HepG2 (cell line): ENCODE results near the gene ESYT1. TPM values are rescaled to one million over a fixed set of nuclear protein-coding genes. Genes with fewer than 3 reads are reported as not detected.
A peak's percentile ranks its signal among the peaks of the same experiment; 100 is the strongest.

Experiments used
- ARHGAP35 ChIP-seq: sonication (generic); formaldehyde crosslinking; IDR thresholded peaks from 2 replicates; pipeline ENCODE4 v1.9.0; 2022; ENCODE audit warnings: mild to moderate bottlenecking, inconsistent platforms, moderate library complexity, missing genetic modification reagents, borderline replicate concordance
- CBX1 ChIP-seq: IDR thresholded peaks from one replicate; pipeline ENCODE4 v1.6.1; 2016; ENCODE audit warnings: antibody characterized with exemption, low read depth
- FIP1L1 ChIP-seq: fragments of 200-400 bp; formaldehyde crosslinking; IDR thresholded peaks from 2 replicates; pipeline ENCODE4 v1.6.1; 2018; ENCODE audit warnings: low read depth, mild to moderate bottlenecking, low read length, moderate library complexity, borderline replicate concordance; ENCODE audit not compliant: insufficient read depth
- FOXM1 ChIP-seq: sonication (generic); formaldehyde crosslinking; IDR thresholded peaks from 2 replicates; pipeline ENCODE4 v1.5.0; 2020; ENCODE audit warnings: missing genetic modification reagents
- MYPOP ChIP-seq: sonication (generic); formaldehyde crosslinking; IDR thresholded peaks from 2 replicates; pipeline ENCODE4 v1.8.1; 2023; ENCODE audit warnings: mild to moderate bottlenecking, moderate library complexity, missing genetic modification reagents
- NFE2L1 ChIP-seq: sonication (generic); formaldehyde crosslinking; IDR thresholded peaks from 2 replicates; pipeline ENCODE4 v1.4.0; 2020; ENCODE audit warnings: missing genetic modification reagents, mild to moderate bottlenecking, borderline replicate concordance
- NFKB2 ChIP-seq: sonication (generic); formaldehyde crosslinking; IDR thresholded peaks from 2 replicates; pipeline ENCODE4 v1.4.0; 2020; ENCODE audit warnings: missing genetic modification reagents, borderline replicate concordance
- NFYC ChIP-seq: IDR thresholded peaks from 2 replicates; pipeline ENCODE4 v1.6.1; 2016; ENCODE audit warnings: missing genetic modification reagents, missing compliant biosample characterization
- PCBP1 ChIP-seq: fragments of 200-400 bp; formaldehyde crosslinking; IDR thresholded peaks from 2 replicates; pipeline ENCODE4 v1.6.1; 2017; ENCODE audit warnings: mild to moderate bottlenecking, low read depth, low read length, borderline replicate concordance
- POGZ ChIP-seq: sonication (generic); formaldehyde crosslinking; IDR thresholded peaks from 2 replicates; pipeline ENCODE4 v1.4.0; 2020; ENCODE audit warnings: mild to moderate bottlenecking, missing genetic modification reagents
- PTBP1 ChIP-seq: fragments of 200-400 bp; formaldehyde crosslinking; IDR thresholded peaks from 2 replicates; pipeline ENCODE4 v1.6.1; 2018; ENCODE audit warnings: low read length, low read depth; ENCODE audit not compliant: poor library complexity, severe bottlenecking
- RXRB ChIP-seq: IDR thresholded peaks from 2 replicates; pipeline ENCODE4 v1.6.1; 2016; ENCODE audit warnings: borderline replicate concordance, missing genetic modification reagents, missing compliant biosample characterization
- SOX6 ChIP-seq, 2 experiments: fragments of 450-650 bp in 1 of 2; sonication (generic) in 1 of 2; formaldehyde crosslinking in 1 of 2; IDR thresholded peaks; 2 replicates each; pipeline versions ENCODE4 v1.4.0 to v1.6.1; 2017 to 2020; ENCODE audit warnings: antibody characterized with exemption in 1 of 2, mild to moderate bottlenecking in 1 of 2, missing genetic modification reagents in 1 of 2
- SYNCRIP ChIP-seq: fragments of 200-400 bp; formaldehyde crosslinking; IDR thresholded peaks from 2 replicates; pipeline ENCODE4 v1.6.1; 2018; ENCODE audit warnings: mild to moderate bottlenecking, low read depth, low read length; ENCODE audit not compliant: insufficient read depth
- ZNF230 ChIP-seq: sonication (generic); formaldehyde crosslinking; IDR thresholded peaks from 2 replicates; pipeline ENCODE4 v1.4.0; 2020; ENCODE audit warnings: mild to moderate bottlenecking, missing genetic modification reagents
- ZNF256 ChIP-seq: sonication (generic); formaldehyde crosslinking; conservative IDR thresholded peaks from 2 replicates; pipeline ENCODE4 v1.4.0; 2020; ENCODE audit warnings: missing genetic modification reagents
- ZNF605 ChIP-seq: sonication (generic); formaldehyde crosslinking; IDR thresholded peaks from 2 replicates; pipeline ENCODE4 v1.8.0; 2022; ENCODE audit warnings: mild to moderate bottlenecking, missing genetic modification reagents
- ZNF737 ChIP-seq: sonication (generic); formaldehyde crosslinking; IDR thresholded peaks from 2 replicates; pipeline ENCODE4 v1.5.0; 2020; ENCODE audit warnings: missing genetic modification reagents, mild to moderate bottlenecking, borderline replicate concordance
- polyA plus RNA-seq, 8 experiments: library from polyadenylated mRNA; depleted of rRNA in 3 of 8; stranded (reverse) in 7 of 8; unstranded in 1 of 8; fragments of >200 nt; fragmentation: Illumina TruSeq in 4 of 8; extraction: Trizol in 4 of 8; gene quantifications; 2 replicates each; pipeline versions ENCODE4 v1.2.1 to v1.2.3, GENCODE V29; 2011 to 2016; ENCODE audit warnings: low read depth in 4 of 8, missing spikeins in 1 of 8, mixed read lengths in 1 of 8; ENCODE audit not compliant: insufficient read depth in 1 of 8
- total RNA-seq, 5 experiments: library from RNA; depleted of rRNA; stranded (reverse); fragments of >200 nt; fragmentation: Illumina TruSeq; extraction: Trizol; gene quantifications; 2 replicates each; pipeline ENCODE4 v1.2.3, GENCODE V29; 2016; ENCODE audit warnings: low read depth in 1 of 5
- TF ChIP-seq, protein P1 (sequence below): sonication (generic); formaldehyde crosslinking; IDR thresholded peaks from 2 replicates; pipeline ENCODE4 v1.8.0; 2023; ENCODE audit warnings: mild to moderate bottlenecking, missing genetic modification reagents
- TF ChIP-seq, protein P2 (sequence below): sonication (generic); formaldehyde crosslinking; IDR thresholded peaks from 2 replicates; pipeline ENCODE4 v1.5.1; 2020; ENCODE audit warnings: mild to moderate bottlenecking, missing genetic modification reagents, moderate library complexity
- TF ChIP-seq, protein P3 (sequence below): sonication (generic); formaldehyde crosslinking; IDR thresholded peaks from 2 replicates; pipeline ENCODE4 v1.5.0; 2020; ENCODE audit warnings: mild to moderate bottlenecking, missing genetic modification reagents, borderline replicate concordance

Gene ESYT1
- total and polyA plus RNA-seq, 2 of the 13 experiments (the other 11 are each of a cell fraction or from before 2014, with no cell fraction given): 66.9 to 71.0 TPM

DNA sequence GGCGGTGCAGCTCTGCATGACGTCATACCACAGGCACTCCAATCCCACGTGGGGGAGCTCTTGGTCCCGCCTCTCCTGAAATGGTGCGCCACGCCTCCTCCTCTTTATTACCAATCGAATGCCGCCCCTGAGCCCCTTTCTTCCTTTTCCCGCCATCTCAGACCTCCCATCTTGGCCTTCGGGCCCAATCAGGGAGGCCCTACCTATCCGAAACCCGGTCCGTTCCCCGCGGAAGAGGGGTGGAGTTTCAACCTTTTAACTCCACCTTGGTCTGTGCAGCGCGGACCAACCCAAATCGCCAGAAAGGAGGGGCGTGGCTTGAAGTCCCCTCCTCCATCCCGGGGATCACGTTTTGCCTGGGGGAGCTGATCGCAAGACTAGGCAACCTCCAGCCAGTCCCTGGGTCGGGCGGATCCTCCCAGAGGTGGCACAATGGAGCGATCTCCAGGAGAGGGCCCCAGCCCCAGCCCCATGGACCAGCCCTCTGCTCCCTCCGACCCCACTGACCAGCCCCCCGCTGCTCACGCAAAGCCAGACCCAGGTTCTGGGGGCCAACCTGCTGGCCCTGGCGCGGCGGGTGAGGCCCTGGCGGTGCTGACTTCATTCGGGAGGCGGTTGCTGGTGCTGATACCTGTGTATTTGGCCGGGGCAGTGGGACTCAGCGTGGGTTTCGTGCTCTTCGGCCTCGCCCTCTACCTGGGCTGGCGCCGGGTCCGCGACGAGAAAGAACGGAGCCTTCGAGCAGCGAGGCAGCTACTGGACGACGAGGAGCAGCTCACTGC is at the start of gene ESYT1 (continued):
- TF ChIP-seq NFE2L1 (CRISPR knock-in tag): no peak
- peak; percentile 57; the same call in 1 of the 2 replicates for TF ChIP-seq ARHGAP35 (CRISPR knock-in tag)
- TF ChIP-seq, protein P1, sequence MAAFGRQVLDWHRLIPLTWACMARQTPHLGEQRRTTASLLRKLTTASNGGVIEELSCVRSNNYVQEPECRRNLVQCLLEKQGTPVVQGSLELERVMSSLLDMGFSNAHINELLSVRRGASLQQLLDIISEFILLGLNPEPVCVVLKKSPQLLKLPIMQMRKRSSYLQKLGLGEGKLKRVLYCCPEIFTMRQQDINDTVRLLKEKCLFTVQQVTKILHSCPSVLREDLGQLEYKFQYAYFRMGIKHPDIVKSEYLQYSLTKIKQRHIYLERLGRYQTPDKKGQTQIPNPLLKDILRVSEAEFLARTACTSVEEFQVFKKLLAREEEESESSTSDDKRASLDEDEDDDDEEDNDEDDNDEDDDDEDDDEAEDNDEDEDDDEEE (CRISPR knock-in tag): no peak
- no peak for TF ChIP-seq ZNF737 (CRISPR knock-in tag)
- TF ChIP-seq ZNF256 (CRISPR knock-in tag): peak; percentile 64; the same call in 1 of the 2 replicates
- TF ChIP-seq NFKB2 (CRISPR knock-in tag): peak; percentile 46; the same call in 1 of the 2 replicates
- TF ChIP-seq PTBP1: no peak
- no peak for TF ChIP-seq MYPOP (CRISPR knock-in tag)
- TF ChIP-seq POGZ (CRISPR knock-in tag): no peak
- no peak for TF ChIP-seq SOX6 (IDR thresholded peaks at IDR 0.05)
- TF ChIP-seq SOX6 (CRISPR knock-in tag; IDR thresholded peaks at IDR 0.05): no peak; the same call in 1 of the 2 replicates
- TF ChIP-seq ZNF230: peak; percentile 67; the same call in 1 of the 2 replicates
- no peak for TF ChIP-seq PCBP1
- no peak for TF ChIP-seq CBX1
- TF ChIP-seq ZNF605: peak; percentile 76; the same call in 1 of the 2 replicates
- TF ChIP-seq SYNCRIP: no peak
- TF ChIP-seq, protein P2, sequence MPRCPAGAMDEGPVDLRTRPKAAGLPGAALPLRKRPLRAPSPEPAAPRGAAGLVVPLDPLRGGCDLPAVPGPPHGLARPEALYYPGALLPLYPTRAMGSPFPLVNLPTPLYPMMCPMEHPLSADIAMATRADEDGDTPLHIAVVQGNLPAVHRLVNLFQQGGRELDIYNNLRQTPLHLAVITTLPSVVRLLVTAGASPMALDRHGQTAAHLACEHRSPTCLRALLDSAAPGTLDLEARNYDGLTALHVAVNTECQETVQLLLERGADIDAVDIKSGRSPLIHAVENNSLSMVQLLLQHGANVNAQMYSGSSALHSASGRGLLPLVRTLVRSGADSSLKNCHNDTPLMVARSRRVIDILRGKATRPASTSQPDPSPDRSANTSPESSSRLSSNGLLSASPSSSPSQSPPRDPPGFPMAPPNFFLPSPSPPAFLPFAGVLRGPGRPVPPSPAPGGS (CRISPR knock-in tag): peak; percentile 65; the same call in 1 of the 2 replicates
- TF ChIP-seq FIP1L1: no peak
- TF ChIP-seq, protein P3, sequence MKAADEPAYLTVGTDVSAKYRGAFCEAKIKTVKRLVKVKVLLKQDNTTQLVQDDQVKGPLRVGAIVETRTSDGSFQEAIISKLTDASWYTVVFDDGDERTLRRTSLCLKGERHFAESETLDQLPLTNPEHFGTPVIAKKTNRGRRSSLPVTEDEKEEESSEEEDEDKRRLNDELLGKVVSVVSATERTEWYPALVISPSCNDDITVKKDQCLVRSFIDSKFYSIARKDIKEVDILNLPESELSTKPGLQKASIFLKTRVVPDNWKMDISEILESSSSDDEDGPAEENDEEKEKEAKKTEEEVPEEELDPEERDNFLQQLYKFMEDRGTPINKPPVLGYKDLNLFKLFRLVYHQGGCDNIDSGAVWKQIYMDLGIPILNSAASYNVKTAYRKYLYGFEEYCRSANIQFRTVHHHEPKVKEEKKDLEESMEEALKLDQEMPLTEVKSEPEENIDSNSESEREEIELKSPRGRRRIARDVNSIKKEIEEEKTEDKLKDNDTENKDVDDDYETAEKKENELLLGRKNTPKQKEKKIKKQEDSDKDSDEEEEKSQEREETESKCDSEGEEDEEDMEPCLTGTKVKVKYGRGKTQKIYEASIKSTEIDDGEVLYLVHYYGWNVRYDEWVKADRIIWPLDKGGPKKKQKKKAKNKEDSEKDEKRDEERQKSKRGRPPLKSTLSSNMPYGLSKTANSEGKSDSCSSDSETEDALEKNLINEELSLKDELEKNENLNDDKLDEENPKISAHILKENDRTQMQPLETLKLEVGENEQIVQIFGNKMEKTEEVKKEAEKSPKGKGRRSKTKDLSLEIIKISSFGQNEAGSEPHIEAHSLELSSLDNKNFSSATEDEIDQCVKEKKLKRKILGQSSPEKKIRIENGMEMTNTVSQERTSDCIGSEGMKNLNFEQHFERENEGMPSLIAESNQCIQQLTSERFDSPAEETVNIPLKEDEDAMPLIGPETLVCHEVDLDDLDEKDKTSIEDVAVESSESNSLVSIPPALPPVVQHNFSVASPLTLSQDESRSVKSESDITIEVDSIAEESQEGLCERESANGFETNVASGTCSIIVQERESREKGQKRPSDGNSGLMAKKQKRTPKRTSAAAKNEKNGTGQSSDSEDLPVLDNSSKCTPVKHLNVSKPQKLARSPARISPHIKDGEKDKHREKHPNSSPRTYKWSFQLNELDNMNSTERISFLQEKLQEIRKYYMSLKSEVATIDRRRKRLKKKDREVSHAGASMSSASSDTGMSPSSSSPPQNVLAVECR (CRISPR knock-in tag): peak; percentile 84
- no peak for TF ChIP-seq RXRB (CRISPR knock-in tag)
- no peak for TF ChIP-seq FOXM1
- TF ChIP-seq NFYC: peak; percentile 83
